COR-L47 (cell line): ENCODE measurements around the gene C6orf141.

Experiments
- DNase-seq: peaks from one replicate; lab custom pipeline; 2025; lab: John Stamatoyannopoulos, UW

The C6orf141 gene

GRCh38 chr6:49550492-49551077 lies at the start of gene C6orf141:
Gene C6orf141, plus strand, starts transcription at chr6:49550668. Its CDS starts 125 bp downstream, at chr6:49550793.
- DNase-seq, result peak; percentile 70

GRCh38 chr6:49504666-49505065 lies 45.8 kb upstream of the C6orf141 start:
- DNase-seq, result no peak

GRCh38 chr6:49506569-49507111 lies 43.8 kb upstream of the C6orf141 start:
- no peak for DNase-seq

- DNase-seq, result no peak
Observed at GRCh38 chr6:49509342-49509741, 41.1 kb upstream of the C6orf141 start.

GRCh38 chr6:49513153-49513989 lies 37.1 kb upstream of the C6orf141 start:
- no peak for DNase-seq

- no peak for DNase-seq
Observed at GRCh38 chr6:49514571-49515484, 35.6 kb upstream of the C6orf141 start.

- DNase-seq, result no peak
Observed at GRCh38 chr6:49515485-49516146, 34.9 kb upstream of the C6orf141 start.

GRCh38 chr6:49516147-49516505 lies 34.3 kb upstream of the C6orf141 start:
- no peak for DNase-seq

GRCh38 chr6:49517919-49518318 lies 32.5 kb upstream of the C6orf141 start:
- no peak for DNase-seq

GRCh38 chr6:49519660-49520059 lies 30.8 kb upstream of the C6orf141 start:
- no peak for DNase-seq

- DNase-seq, result no peak
Observed at GRCh38 chr6:49522710-49523593, 27.5 kb upstream of the C6orf141 start.

- DNase-seq, result no peak
Observed at GRCh38 chr6:49523901-49524300, 26.6 kb upstream of the C6orf141 start.

- DNase-seq, result no peak
Observed at GRCh38 chr6:49524541-49524940, 25.9 kb upstream of the C6orf141 start.

GRCh38 chr6:49526598-49526997 lies 23.9 kb upstream of the C6orf141 start:
- DNase-seq, result no peak

GRCh38 chr6:49527320-49527719 lies 23.1 kb upstream of the C6orf141 start:
- DNase-seq, result no peak

- DNase-seq, result no peak
Observed at GRCh38 chr6:49528571-49528970, 21.9 kb upstream of the C6orf141 start.

GRCh38 chr6:49530141-49530776 lies 20.2 kb upstream of the C6orf141 start:
- no peak for DNase-seq

GRCh38 chr6:49531774-49532569 lies 18.5 kb upstream of the C6orf141 start:
- DNase-seq, result peak; percentile 55

GRCh38 chr6:49535795-49536194 lies 14.7 kb upstream of the C6orf141 start:
- no peak for DNase-seq
